Panc1 (cell line): ENCODE results near the gene OR51B5.

ENCODE experiments used
- CTCF ChIP-seq: fragments of 450-650 bp; IDR thresholded peaks from 2 replicates; pipeline ENCODE4 v1.5.1; 2017; ENCODE audit warnings: mild to moderate bottlenecking
- POLR2AphosphoS5 ChIP-seq: IDR thresholded peaks from 2 replicates; pipeline ENCODE4 v1.6.1; 2012; ENCODE audit warnings: mild to moderate bottlenecking, low read depth, low read length, moderate library complexity
- TCF7L2 ChIP-seq: IDR thresholded peaks from 2 replicates; pipeline ENCODE4 v1.6.1; 2011; ENCODE audit warnings: mild to moderate bottlenecking, low read depth, low read length, inconsistent platforms

GRCh38 chr11:5297721-5298323 is 45.5 kb downstream of the OR51B5 start:
- TF ChIP-seq CTCF (no peak), POLR2AphosphoS5 (no peak), TCF7L2 (no peak)
